Sigmoid colon (tissue), 4 donors: Measurements from ENCODE around the gene CNIH3.

Experiments
- EP300 ChIP-seq, 4 donors: sonication (generic); formaldehyde crosslinking; IDR thresholded peaks; one replicate each; pipeline ENCODE4 v1.6.1; 2017; ENCODE audit warnings: antibody characterized with exemption in 4 of 4
- TF ChIP-seq, protein P1 (sequence below), 4 experiments: fragments of 450-650 bp in 3 of 4; fragments of 200-600 bp in 1 of 4; IDR thresholded peaks; one replicate each; pipeline ENCODE4 v1.5.1; 2016 to 2019; ENCODE audit warnings: antibody characterized with exemption in 4 of 4, mild to moderate bottlenecking in 3 of 4, moderate library complexity in 2 of 4

DNA sequence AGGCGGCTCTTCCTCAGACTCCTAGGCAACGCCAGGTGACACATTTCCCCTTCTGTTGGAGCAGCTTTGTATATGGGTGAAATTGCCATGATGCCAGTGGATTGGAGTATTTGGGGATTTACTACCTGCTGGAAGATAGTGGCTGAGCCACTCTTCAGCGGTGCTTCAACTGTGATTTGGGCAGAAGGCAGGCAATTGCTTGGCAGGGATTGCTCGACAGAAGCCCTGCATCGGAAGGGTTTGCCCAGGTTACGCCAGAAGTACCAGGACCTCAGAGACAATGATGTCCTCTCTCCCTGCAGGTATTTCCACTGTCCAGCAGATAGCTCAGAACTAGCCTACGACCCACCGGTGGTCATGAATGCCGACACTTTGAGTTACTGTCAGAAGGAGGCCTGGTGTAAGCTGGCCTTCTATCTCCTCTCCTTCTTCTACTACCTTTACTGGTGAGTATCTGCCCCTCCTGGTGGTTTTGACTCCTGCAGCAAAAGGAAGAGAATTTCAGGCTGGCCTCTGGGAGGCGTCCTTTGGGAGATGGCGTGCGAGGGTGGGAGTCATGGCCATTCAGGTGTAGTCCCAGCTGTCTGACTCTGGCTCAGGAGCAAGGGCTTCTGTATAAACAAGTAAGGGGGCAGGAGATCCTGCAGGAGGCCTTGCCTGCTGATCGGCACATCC is 118.3 kb downstream of the CNIH3 start:
- TF ChIP-seq, protein P1, sequence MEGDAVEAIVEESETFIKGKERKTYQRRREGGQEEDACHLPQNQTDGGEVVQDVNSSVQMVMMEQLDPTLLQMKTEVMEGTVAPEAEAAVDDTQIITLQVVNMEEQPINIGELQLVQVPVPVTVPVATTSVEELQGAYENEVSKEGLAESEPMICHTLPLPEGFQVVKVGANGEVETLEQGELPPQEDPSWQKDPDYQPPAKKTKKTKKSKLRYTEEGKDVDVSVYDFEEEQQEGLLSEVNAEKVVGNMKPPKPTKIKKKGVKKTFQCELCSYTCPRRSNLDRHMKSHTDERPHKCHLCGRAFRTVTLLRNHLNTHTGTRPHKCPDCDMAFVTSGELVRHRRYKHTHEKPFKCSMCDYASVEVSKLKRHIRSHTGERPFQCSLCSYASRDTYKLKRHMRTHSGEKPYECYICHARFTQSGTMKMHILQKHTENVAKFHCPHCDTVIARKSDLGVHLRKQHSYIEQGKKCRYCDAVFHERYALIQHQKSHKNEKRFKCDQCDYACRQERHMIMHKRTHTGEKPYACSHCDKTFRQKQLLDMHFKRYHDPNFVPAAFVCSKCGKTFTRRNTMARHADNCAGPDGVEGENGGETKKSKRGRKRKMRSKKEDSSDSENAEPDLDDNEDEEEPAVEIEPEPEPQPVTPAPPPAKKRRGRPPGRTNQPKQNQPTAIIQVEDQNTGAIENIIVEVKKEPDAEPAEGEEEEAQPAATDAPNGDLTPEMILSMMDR (IDR thresholded peaks at IDR 0.05), result no peak
- no peak for TF ChIP-seq EP300 (IDR thresholded peaks at IDR 0.05)
